ENCODE data around the gene METRNL.
"Not testable (repeated sequence)": the region's sequence is repeated elsewhere in the genome, so short reads cannot be mapped to it uniquely, and the experiment has no call there.

The METRNL gene

DNA sequence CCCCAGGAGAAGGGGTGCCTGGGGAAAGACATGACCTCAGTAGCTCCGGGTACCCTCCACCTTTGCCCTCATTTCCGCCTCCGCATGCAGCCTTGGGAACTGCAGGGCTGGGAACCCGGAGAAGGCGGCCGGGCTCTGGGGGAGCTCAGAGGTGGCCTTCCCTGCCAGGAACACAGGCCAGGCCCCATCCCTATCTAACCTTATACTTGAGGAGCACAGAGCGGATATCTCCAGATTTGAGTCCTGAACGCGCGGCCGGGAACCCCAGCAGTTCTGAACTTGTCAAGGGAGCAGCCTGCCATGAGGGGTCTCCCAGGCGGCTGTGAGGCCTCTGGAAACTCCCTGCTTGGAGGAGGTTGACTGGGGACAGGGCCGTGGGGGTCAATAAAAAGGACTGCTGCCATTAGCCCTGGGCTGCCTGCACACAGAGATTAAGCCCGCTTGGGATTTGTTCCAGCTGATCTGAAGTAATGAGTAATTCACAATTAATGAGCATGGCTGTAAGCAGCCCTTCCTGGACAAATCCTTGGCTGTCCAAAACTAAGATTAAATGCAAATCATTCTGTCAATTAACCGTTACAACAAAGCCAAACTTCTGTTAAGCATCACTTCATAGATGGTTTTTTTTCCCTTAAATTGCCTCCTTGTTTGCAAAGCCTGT is 26.3 kb upstream of the METRNL start:
- DNase-seq = no peak

DNA sequence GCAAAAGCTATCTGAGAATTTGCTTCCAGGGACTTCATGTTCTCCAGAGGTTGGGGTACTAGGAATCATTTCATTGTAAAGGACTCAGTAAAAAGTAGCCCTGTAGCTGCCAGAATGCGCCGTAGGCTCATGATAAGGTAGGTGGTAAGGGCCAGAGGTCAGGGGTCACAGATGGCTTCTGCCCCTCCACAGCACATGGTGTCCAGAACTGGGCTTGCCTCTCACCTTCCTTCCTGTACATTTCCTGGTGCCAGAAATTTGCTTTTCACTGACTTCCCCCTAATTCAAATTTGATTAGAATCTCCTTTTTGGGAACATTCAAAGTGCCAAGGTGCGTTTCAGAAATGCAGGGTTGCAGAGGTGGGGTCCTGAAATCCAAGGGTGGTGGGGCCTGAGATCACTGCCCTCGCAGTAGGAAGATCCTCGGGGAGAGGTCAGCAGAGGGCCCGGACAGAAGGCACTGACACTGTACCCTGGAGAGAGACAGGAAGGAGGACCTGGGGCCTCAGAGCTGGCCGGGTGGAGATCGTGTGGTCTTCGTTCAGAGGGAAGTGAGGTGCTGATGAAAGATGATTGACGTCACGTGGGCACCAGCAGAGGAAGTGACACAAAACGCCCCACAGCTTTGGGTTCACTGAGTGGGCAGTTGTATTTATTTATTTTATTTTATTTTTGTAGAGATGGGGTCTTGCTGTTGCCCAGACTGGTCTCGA is 25.5 kb upstream of the METRNL start:
- peak; percentile 12 for DNase-seq

DNA sequence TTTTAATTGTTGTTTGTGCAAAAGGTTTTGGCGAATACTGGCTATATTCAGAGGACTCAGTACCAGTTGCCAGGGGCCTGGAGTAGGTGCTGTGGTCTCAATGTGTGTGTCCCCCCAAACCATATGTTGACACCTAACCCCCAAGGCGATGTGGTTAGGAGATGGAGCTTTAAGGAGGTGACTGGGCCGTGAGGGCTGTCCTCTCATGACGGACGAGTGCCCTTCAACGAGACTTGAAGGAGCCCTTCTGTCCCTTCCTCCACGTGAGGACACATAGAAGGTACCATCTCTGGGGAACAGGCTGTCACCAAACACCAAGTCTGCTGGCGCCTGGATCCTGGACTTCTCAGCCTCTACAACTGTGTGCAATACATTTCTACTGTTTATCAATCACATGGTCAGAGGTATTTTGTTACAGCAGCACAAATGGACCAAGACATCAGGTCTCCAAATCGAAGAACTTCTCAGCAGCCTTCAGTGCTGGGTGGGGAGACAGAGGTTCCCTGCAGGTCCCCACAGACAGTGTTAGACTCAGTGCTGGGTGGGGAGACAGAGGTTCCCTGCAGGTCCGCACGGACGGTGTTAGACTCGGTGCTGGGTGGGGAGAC is 24.8 kb upstream of the METRNL start:
- DNase-seq = no peak

GRCh38 chr17:83055176-83055575 is 24.2 kb upstream of the METRNL start:
- DNase-seq = not testable (repeated sequence)

GRCh38 chr17:83055911-83056582 is 23.4 kb upstream of the METRNL start:
- no peak for DNase-seq

DNA sequence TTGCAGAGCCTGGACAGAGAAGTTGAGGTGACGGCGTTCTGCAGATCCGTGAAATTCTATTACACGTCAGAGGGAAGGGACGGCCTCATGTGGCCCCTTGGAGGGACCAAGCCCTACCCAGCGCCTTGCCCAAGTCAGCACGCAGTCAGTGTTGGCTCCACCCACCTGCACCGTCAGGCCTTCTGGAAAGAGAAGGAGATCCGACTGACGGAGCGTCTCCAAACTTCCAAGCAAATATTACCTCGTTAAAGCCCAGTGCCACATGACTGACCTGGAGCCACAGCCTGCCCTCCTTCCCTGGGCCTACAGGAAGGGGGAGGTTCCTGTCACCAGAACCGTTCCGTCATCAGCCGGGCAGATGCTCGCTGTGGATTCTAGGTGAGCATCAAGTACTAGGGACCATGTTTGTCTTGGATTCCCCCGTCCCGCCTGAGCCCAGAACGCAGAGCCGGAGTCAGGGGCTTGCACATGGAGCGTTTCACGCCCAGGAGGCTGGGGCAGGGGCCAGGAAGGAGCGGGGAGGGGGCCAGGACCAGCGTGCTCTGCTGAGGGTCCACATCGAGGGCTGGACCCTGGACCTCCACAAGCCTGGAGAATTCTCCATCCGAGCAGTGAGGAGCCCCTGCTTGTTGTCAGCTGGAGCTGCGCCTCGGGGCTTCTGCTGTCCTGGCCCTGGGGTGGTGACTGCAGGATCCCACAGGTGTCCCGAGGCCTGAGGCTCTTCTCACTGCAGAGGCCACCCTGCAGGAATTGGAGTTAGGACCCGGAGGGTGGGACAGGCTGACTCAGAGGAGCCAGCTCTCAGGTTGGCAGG is 22.6 kb upstream of the METRNL start:
- DNase-seq = no peak

GRCh38 chr17:83057397-83057761 is 22.0 kb upstream of the METRNL start:
- no peak for DNase-seq

DNA sequence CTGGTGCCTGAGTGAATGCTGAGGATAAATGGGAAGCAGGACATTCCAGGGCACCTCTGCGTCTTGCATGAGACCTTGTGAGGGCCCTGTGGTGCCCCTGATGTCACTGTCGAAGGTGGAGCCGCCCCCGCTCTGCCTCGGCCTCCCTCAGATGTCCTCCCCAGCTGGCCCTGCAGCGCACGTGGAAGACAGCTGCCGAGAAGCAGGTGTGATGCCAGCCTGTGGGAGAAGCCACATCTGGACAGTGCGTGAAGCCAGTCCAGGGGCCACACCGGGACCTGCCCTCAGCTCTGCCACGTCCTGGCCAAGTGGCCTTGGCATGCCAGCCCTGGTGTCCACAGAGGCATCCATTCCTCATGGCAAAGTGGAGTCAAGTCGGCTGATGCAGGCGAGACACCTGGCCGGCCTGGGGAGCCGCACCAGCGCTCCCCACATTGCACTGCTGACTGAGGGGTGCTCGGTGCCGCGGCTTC is 21.6 kb upstream of the METRNL start:
- DNase-seq = no peak

DNA sequence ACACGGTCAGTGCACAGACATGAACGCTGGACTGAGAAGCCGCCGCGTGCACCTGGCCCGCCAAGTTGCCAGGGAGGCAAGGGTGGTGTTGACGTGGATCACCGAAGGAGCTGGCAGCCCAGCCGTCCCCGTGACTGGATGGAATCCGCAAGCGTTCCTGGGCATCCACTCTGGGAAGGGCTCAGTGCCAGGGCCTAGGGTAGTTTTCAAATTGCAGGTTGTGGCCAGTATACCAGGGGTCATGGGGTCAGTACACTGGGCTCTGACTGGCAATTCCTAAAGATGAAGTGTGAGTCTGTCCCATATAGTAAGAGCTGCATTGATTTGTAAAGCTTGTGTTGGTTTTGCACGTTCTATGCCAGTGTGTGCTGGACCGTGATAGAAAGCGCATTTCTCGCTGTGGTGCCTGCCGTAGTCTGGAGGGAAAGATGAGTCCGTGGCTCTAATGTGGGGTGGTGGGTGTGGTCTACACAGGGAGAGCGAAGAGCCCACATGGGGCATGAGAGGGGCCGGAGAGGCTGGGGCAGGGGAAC is 21.1 kb upstream of the METRNL start:
- DNase-seq = no peak

DNA sequence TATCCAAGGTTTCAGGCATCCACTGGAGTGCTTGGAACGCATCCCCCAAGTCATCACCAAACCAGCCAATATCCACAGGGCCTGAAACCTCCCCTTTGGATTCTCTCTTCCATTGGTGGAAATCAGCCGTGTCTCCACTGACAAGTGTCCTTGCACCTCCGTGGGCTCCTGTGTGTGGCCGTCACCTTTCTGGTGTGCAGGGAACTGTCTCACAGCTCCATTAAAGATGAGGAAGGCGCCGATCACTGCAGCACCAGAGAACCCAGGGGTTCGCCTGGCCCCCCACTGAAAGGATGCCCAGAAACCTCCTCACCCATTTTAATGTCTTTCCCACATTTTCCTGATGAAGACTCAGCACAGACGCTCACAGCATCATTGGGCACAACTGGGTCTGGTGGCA is 17.8 kb upstream of the METRNL start:
- no peak for DNase-seq

- DNase-seq = no peak
These were observed 17.2 kb upstream of the METRNL start for GRCh38 chr17:83062011-83062817.

DNA sequence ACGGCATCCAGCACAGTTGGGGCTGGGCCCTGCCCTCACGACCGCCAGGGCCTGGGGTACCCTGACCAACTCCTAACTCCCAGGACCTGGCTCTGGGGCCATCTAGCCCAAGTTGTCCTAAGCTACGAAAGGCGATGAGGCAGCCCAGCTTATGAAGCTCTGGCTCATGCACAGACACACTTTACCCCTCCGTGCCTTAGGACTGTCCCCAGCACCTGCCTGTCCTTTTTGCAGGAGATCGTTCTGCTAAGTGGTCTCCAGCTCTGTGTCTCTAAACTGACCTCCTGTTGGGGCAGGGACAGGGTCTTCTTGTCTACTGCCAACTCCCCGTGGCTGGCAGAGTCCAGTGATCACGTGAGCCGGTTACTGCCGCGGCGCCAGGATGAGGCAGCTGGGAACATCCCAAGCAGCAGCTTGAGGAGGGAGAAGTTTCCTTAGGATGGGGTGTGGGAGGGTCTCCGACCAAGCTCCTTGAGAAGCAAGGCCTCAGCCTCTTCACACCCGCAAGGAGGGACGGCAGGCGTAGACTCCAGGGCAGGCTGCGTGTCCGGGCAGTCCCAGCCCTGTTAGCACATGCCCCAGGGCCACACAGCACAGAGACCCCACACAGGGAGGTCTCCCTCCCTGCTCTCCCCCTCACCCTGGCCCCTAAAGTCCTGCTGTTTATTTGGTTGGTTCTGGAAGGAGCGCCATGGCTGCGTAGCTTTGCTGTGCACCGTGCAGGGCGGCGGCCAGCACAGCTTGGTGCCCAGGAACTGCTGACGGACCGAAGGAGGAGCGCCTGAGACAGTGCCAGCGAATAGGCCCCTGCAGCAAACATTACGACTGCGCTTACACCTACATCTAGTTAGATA is 16.4 kb upstream of the METRNL start:
- no peak for DNase-seq

DNA sequence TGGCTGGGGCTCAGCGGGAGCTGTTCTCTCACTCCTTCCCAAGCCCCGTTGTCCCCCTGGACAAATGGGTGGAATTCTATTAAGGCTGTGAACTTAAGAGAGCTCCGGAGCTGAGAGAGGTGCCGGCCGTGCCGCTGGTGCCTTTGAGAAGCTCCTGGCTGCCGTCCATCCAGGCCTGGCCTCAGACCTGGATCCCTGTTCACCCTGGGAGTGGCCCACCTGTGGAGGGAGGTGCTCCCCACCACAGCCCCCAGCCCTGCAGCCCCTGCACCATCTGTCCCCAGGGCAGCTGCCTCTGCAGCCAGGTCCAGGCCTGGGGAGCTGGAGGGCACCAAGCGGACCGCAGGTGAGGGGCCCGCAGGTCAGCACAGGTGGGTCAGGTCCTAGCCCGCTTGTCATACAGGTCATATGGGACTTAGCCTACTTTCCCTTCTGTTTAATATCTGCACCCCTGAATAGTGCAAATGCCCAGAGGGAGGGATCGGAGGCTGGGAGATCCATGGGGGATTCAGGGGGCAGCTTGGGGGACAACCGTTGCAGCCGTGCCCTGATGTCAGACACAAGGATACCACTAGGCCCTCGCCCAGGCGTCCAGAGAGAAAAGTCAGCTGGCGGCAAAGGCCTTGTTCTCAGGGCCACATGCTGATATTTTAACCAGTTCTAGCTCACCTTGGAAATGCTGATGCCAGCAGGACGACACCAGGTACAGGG is 15.2 kb upstream of the METRNL start:
- no peak for DNase-seq

- no peak for DNase-seq
These were observed 14.4 kb upstream of the METRNL start for GRCh38 chr17:83064732-83065659.

- DNase-seq = no peak
These were observed 13.5 kb upstream of the METRNL start for GRCh38 chr17:83065660-83066542.

DNA sequence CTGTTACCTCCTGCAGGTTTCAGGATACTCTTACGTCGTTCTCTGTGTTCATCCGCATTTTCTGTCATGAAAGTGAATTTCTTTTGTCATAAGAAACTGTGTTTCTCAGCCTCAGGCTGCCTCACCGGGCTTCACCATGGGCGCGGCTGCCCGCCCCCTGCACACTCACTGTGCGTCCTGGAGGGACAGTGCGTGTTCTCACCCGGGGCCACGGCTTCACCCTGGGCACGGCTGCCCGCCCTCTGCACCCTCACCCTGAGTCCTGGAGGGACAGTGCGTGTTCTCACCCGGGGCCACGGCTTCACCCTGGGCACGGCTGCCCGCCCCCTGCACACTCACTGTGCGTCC is 12.9 kb upstream of the METRNL start:
- DNase-seq = not testable (repeated sequence)

- DNase-seq = no peak
These were observed 12.2 kb upstream of the METRNL start for GRCh38 chr17:83067071-83067717.

Data from CD4-positive, alpha-beta T cell treated with Interleukin-6 for 4 hours (primary cell).